ENCODE measurements around the gene ASTN2.

DNA sequence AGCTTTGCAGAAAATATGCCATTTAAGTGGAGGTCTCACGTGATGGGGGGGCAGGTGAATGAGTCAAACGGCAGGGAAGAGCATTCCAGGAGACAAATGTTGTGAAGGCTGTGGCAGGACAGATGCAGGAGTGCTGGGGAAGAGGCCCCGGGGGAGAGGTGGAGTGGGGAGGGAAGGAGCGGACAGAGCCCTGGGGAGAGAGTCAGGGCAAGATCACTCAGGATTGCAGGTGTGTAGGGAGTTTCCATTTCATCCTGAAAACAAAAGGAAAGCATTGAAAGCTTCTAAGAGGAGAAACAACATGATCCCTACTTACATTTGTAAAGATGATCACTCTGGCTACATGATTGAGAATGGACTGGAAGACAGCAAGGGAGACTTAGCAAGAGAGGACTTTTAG lies 323.3 kb downstream of the ASTN2 start:
- TF ChIP-seq, protein P1, sequence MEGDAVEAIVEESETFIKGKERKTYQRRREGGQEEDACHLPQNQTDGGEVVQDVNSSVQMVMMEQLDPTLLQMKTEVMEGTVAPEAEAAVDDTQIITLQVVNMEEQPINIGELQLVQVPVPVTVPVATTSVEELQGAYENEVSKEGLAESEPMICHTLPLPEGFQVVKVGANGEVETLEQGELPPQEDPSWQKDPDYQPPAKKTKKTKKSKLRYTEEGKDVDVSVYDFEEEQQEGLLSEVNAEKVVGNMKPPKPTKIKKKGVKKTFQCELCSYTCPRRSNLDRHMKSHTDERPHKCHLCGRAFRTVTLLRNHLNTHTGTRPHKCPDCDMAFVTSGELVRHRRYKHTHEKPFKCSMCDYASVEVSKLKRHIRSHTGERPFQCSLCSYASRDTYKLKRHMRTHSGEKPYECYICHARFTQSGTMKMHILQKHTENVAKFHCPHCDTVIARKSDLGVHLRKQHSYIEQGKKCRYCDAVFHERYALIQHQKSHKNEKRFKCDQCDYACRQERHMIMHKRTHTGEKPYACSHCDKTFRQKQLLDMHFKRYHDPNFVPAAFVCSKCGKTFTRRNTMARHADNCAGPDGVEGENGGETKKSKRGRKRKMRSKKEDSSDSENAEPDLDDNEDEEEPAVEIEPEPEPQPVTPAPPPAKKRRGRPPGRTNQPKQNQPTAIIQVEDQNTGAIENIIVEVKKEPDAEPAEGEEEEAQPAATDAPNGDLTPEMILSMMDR (IDR thresholded peaks at IDR 0.05), result no peak
- TF ChIP-seq POLR2AphosphoS5 (IDR thresholded peaks at IDR 0.05), result no peak

All from prostate gland (tissue), 2 donors.